GM23338 (cell line): Measurements from ENCODE around the gene SPINT1. TPM values are rescaled to one million over a fixed set of nuclear protein-coding genes. Genes with fewer than 3 reads are reported as not detected.
A peak's percentile ranks its signal among the peaks of the same experiment; 100 is the strongest.

Source experiments
- ATAC-seq: fragments of 200-7000 bp; cut with Tn5 transposase; 3 replicates; pipeline ENCODE4 v1.9.1; 2020
- DNase-seq: peaks from one replicate; pipeline ENCODE4 v3.0.0-alpha.2; 2015; ENCODE audit warnings: low spot score
- H2AFZ ChIP-seq: fragments of 200-600 bp; sonication (generic); 2 replicates; pipeline ENCODE4 v1.8.0; 2016; ENCODE audit warnings: antibody characterized with exemption, mild to moderate bottlenecking, moderate library complexity
- H3F3A ChIP-seq: fragments of 200-600 bp; sonication (generic); replicated peaks from 2 replicates; pipeline ENCODE4 v1.8.0; 2017; ENCODE audit warnings: antibody characterized with exemption, mixed run types, low read depth
- H3K27ac ChIP-seq: fragments of 200-600 bp; sonication (generic); 2 replicates; pipeline ENCODE4 v1.6.1; 2016; ENCODE audit warnings: low read depth
- H3K27me3 ChIP-seq: fragments of 200-600 bp; sonication (generic); 2 replicates; pipeline ENCODE4 v1.8.0; 2016; ENCODE audit warnings: mild to moderate bottlenecking, mixed run types, moderate library complexity; ENCODE audit not compliant: insufficient read depth
- H3K36me3 ChIP-seq: fragments of 200-600 bp; sonication (generic); 2 replicates; pipeline ENCODE4 v1.8.0; 2016; ENCODE audit warnings: mild to moderate bottlenecking; ENCODE audit not compliant: insufficient read depth
- H3K4me1 ChIP-seq: fragments of 200-600 bp; sonication (generic); 2 replicates; pipeline ENCODE4 v1.8.0; 2016; ENCODE audit warnings: mild to moderate bottlenecking, moderate library complexity; ENCODE audit not compliant: insufficient read depth
- H3K4me2 ChIP-seq: fragments of 200-600 bp; sonication (generic); 2 replicates; pipeline ENCODE4 v1.7.1; 2017; ENCODE audit warnings: mixed run types
- H3K4me3 ChIP-seq: fragments of 200-600 bp; sonication (generic); 2 replicates; pipeline ENCODE4 v1.6.1; 2016; ENCODE audit warnings: mixed run types
- H3K79me2 ChIP-seq: fragments of 200-600 bp; sonication (generic); replicated peaks from 2 replicates; pipeline ENCODE4 v1.8.0; 2017; ENCODE audit warnings: mild to moderate bottlenecking; ENCODE audit not compliant: insufficient read depth
- H3K9me2 ChIP-seq: fragments of 200-600 bp; sonication (generic); 2 replicates; pipeline ENCODE4 v1.8.0; 2017; ENCODE audit not compliant: insufficient read depth
- H4K20me1 ChIP-seq: fragments of 200-600 bp; sonication (generic); replicated peaks from 2 replicates; pipeline ENCODE4 v1.8.0; 2017; ENCODE audit warnings: mild to moderate bottlenecking; ENCODE audit not compliant: insufficient read depth
- H3K27ac Mint-ChIP-seq: 2 replicates; pipeline ENCODE4 v1.8.0; 2020; ENCODE audit warnings: inconsistent platforms, mild to moderate bottlenecking, moderate library complexity, mixed read lengths
- H3K27me3 Mint-ChIP-seq: 3 replicates; pipeline ENCODE4 v1.8.0; 2022; ENCODE audit warnings: low read depth, mild to moderate bottlenecking, moderate library complexity, mixed read lengths, inconsistent platforms; ENCODE audit not compliant: insufficient read depth, poor library complexity
- H3K36me3 Mint-ChIP-seq: 3 replicates; pipeline ENCODE4 v1.8.0; 2021; ENCODE audit warnings: low read depth, mild to moderate bottlenecking, inconsistent platforms, moderate library complexity, mixed read lengths
- H3K4me1 Mint-ChIP-seq: 3 replicates; pipeline ENCODE4 v1.8.0; 2020; ENCODE audit warnings: mild to moderate bottlenecking, inconsistent platforms, mixed read lengths
- H3K4me3 Mint-ChIP-seq: 3 replicates; pipeline ENCODE4 v1.8.0; 2021; ENCODE audit warnings: moderate library complexity, mild to moderate bottlenecking, inconsistent platforms, mixed read lengths
- H3K9me3 Mint-ChIP-seq: 3 replicates; pipeline ENCODE4 v1.8.0; 2020; ENCODE audit warnings: moderate library complexity, mild to moderate bottlenecking, inconsistent platforms, mixed read lengths
- CREB1 ChIP-seq: fragments of 250-450 bp; sonication (Bioruptor Pico); IDR thresholded peaks from 2 replicates; pipeline ENCODE4 v1.5.0; 2020; ENCODE audit warnings: low read depth, mild to moderate bottlenecking, moderate library complexity
- EZH2 ChIP-seq: fragments of 200-600 bp; sonication (generic); IDR thresholded peaks from one replicate; pipeline ENCODE4 v1.8.0; 2017; ENCODE audit warnings: antibody characterized with exemption, mild to moderate bottlenecking, low read depth; ENCODE audit not compliant: unreplicated experiment
- EZH2phosphoT487 ChIP-seq: fragments of 200-600 bp; sonication (generic); IDR thresholded peaks from one replicate; pipeline ENCODE4 v1.8.1; 2018; ENCODE audit warnings: antibody characterized with exemption; ENCODE audit not compliant: unreplicated experiment
- NANOG ChIP-seq: IDR thresholded peaks from 2 replicates; pipeline ENCODE4 v1.6.1; 2016; ENCODE audit warnings: antibody characterized with exemption, borderline replicate concordance
- POLR2AphosphoS5 ChIP-seq: IDR thresholded peaks from 2 replicates; pipeline ENCODE4 v1.6.1; 2016; ENCODE audit warnings: antibody characterized with exemption, low read depth
- STAT1 ChIP-seq: IDR thresholded peaks from one replicate; pipeline ENCODE4 v1.6.1; 2016; ENCODE audit warnings: antibody characterized with exemption; ENCODE audit not compliant: unreplicated experiment
- ZNF114 ChIP-seq: fragments of 250-450 bp; sonication (Bioruptor Pico); IDR thresholded peaks from 2 replicates; pipeline ENCODE4 v1.5.0; 2020; ENCODE audit warnings: mild to moderate bottlenecking, moderate library complexity
- ZNF331 ChIP-seq: fragments of 250-450 bp; sonication (Bioruptor Pico); IDR thresholded peaks from 2 replicates; pipeline ENCODE4 v1.5.0; 2020; ENCODE audit warnings: low read depth, mild to moderate bottlenecking, moderate library complexity
- polyA plus RNA-seq: library from polyadenylated mRNA; unstranded; fragments of >200 nt; fragmentation: Nextera tagmentation; extraction: Ambion mirVana; gene quantifications from 2 replicates; pipeline ENCODE4 v1.2.1, GENCODE V29; 2016
- total RNA-seq: library from RNA; depleted of rRNA; stranded (reverse); fragments of >200 nt; shearing (Covaris generic); gene quantifications from 2 replicates; pipeline ENCODE4 v1.2.3, GENCODE V29; 2014
- TF ChIP-seq, protein P1 (sequence below): fragments of 250-450 bp; sonication (Bioruptor Pico); IDR thresholded peaks from 2 replicates; pipeline ENCODE4 v1.5.0; 2020; ENCODE audit warnings: mild to moderate bottlenecking, moderate library complexity
- TF ChIP-seq, protein P2 (sequence below): IDR thresholded peaks from 2 replicates; pipeline ENCODE4 v1.6.1; 2016; ENCODE audit warnings: antibody characterized with exemption
- TF ChIP-seq, protein P3 (sequence below), 2 experiments: fragments of 200-600 bp in 1 of 2; sonication (generic) in 1 of 2; conservative IDR thresholded peaks; 2 replicates each; pipeline versions ENCODE4 v1.5.1 to v1.6.1; 2016 to 2017; ENCODE audit warnings: antibody characterized with exemption in 2 of 2, low read depth in 2 of 2, mild to moderate bottlenecking in 2 of 2, moderate library complexity in 1 of 2

The SPINT1 gene
- total and polyA plus RNA-seq, 2 experiments from 2014 or later, result 41.3 to 253 TPM

DNA sequence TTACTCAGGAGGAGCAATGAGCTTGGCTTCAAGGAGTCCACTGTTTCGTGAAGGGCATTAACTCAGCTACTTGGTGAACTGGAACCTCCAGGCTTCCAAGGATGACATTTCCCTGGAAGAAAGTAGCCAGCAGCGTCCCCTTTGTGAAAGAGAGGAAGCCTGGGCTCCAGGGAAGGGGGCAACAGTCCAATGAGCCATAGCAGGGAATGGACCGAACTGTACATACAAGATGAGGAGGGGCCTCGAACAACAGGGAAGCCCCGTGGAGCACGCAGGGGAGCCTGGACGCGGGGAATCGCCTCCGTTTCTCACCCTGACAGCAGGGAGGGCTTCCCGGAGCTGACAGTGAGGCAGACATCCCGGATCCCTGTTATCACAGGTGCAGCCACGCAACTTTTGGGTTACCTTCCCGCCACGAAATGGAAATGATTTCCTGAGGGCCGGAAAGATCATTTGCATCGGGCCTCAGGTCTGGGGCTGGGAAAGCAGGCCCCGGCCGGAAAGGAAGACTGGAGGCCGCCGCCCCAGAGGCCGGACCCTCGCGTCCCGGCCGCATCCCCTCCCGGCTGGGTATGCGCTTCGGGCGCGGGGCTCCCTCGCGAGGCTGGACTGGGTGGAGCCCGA lies 475 bp upstream of the SPINT1 start:
- H3K4me1 Mint-ChIP-seq, result peaks cover 42% of the 10 kb centered on the region

More for the DNA sequence above, 475 bp upstream of the SPINT1 start:
- Histone ChIP-seq H3K79me2 (peaks cover 42% of the 10 kb centered on the region), H3K4me2 (peak overlapping the region; percentile 100), H3K36me3 (no peaks in the 10 kb centered on the region; the same call in 1 of the 2 replicates), H3K27me3 (0 out of 2 replicates have a peak, but pooled peaks cover 4% of the 10 kb centered on the region), H4K20me1 (peaks cover 23% of the 10 kb centered on the region), H3K4me3 (peak overlapping the region; percentile 97), H3K9me2 (no peaks in the 10 kb centered on the region), H2AFZ (peak overlapping the region; percentile 87), H3F3A (peaks cover 7% of the 10 kb centered on the region; the same call in 1 of the 2 replicates), H3K27ac (no peak overlapping the region), H3K4me1 (peaks cover 36% of the 10 kb centered on the region)
- H3K4me3 Mint-ChIP-seq, result peak overlapping the region; percentile 88
- peaks cover 33% of the 10 kb centered on the region for H3K36me3 Mint-ChIP-seq
- TF ChIP-seq POLR2AphosphoS5 (no peak), EZH2phosphoT487 (no peak), NANOG (no peak), STAT1 (no peak), ZNF114 (CRISPR knock-in tag) (no peak), ZNF331 (CRISPR knock-in tag) (no peak), EZH2 (no peak), CREB1 (CRISPR knock-in tag) (no peak)
- TF ChIP-seq, protein P1, sequence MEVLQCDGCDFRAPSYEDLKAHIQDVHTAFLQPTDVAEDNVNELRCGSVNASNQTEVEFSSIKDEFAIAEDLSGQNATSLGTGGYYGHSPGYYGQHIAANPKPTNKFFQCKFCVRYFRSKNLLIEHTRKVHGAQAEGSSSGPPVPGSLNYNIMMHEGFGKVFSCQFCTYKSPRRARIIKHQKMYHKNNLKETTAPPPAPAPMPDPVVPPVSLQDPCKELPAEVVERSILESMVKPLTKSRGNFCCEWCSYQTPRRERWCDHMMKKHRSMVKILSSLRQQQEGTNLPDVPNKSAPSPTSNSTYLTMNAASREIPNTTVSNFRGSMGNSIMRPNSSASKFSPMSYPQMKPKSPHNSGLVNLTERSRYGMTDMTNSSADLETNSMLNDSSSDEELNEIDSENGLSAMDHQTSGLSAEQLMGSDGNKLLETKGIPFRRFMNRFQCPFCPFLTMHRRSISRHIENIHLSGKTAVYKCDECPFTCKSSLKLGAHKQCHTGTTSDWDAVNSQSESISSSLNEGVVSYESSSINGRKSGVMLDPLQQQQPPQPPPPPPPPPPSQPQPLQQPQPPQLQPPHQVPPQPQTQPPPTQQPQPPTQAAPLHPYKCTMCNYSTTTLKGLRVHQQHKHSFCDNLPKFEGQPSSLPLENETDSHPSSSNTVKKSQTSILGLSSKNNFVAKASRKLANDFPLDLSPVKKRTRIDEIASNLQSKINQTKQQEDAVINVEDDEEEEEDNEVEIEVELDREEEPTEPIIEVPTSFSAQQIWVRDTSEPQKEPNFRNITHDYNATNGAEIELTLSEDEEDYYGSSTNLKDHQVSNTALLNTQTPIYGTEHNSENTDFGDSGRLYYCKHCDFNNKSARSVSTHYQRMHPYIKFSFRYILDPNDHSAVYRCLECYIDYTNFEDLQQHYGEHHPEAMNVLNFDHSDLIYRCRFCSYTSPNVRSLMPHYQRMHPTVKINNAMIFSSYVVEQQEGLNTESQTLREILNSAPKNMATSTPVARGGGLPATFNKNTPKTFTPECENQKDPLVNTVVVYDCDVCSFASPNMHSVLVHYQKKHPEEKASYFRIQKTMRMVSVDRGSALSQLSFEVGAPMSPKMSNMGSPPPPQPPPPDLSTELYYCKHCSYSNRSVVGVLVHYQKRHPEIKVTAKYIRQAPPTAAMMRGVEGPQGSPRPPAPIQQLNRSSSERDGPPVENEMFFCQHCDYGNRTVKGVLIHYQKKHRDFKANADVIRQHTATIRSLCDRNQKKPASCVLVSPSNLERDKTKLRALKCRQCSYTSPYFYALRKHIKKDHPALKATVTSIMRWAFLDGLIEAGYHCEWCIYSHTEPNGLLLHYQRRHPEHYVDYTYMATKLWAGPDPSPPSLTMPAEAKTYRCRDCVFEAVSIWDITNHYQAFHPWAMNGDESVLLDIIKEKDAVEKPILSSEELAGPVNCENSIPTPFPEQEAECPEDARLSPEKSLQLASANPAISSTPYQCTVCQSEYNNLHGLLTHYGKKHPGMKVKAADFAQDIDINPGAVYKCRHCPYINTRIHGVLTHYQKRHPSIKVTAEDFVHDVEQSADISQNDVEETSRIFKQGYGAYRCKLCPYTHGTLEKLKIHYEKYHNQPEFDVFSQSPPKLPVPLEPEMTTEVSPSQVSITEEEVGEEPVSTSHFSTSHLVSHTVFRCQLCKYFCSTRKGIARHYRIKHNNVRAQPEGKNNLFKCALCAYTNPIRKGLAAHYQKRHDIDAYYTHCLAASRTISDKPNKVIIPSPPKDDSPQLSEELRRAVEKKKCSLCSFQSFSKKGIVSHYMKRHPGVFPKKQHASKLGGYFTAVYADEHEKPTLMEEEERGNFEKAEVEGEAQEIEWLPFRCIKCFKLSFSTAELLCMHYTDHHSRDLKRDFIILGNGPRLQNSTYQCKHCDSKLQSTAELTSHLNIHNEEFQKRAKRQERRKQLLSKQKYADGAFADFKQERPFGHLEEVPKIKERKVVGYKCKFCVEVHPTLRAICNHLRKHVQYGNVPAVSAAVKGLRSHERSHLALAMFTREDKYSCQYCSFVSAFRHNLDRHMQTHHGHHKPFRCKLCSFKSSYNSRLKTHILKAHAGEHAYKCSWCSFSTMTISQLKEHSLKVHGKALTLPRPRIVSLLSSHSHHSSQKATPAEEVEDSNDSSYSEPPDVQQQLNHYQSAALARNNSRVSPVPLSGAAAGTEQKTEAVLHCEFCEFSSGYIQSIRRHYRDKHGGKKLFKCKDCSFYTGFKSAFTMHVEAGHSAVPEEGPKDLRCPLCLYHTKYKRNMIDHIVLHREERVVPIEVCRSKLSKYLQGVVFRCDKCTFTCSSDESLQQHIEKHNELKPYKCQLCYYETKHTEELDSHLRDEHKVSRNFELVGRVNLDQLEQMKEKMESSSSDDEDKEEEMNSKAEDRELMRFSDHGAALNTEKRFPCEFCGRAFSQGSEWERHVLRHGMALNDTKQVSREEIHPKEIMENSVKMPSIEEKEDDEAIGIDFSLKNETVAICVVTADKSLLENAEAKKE (CRISPR knock-in tag), result no peak
- TF ChIP-seq, protein P2, sequence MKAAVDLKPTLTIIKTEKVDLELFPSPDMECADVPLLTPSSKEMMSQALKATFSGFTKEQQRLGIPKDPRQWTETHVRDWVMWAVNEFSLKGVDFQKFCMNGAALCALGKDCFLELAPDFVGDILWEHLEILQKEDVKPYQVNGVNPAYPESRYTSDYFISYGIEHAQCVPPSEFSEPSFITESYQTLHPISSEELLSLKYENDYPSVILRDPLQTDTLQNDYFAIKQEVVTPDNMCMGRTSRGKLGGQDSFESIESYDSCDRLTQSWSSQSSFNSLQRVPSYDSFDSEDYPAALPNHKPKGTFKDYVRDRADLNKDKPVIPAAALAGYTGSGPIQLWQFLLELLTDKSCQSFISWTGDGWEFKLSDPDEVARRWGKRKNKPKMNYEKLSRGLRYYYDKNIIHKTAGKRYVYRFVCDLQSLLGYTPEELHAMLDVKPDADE, result no peak
- TF ChIP-seq, protein P3, sequence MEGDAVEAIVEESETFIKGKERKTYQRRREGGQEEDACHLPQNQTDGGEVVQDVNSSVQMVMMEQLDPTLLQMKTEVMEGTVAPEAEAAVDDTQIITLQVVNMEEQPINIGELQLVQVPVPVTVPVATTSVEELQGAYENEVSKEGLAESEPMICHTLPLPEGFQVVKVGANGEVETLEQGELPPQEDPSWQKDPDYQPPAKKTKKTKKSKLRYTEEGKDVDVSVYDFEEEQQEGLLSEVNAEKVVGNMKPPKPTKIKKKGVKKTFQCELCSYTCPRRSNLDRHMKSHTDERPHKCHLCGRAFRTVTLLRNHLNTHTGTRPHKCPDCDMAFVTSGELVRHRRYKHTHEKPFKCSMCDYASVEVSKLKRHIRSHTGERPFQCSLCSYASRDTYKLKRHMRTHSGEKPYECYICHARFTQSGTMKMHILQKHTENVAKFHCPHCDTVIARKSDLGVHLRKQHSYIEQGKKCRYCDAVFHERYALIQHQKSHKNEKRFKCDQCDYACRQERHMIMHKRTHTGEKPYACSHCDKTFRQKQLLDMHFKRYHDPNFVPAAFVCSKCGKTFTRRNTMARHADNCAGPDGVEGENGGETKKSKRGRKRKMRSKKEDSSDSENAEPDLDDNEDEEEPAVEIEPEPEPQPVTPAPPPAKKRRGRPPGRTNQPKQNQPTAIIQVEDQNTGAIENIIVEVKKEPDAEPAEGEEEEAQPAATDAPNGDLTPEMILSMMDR (conservative IDR thresholded peaks at IDR 0.05; ENCODE audit: low read depth in 2 of 2), result no peak
- 0 out of 3 replicates have a peak, but pooled peaks cover 3% of the 10 kb centered on the region for H3K9me3 Mint-ChIP-seq
- DNase-seq (no peak), ATAC-seq (no peak)
- no peak overlapping the region for H3K27ac Mint-ChIP-seq
- peaks cover 22% of the 10 kb centered on the region for H3K27me3 Mint-ChIP-seq
